ENCODE results near the gene TPRA1.

Gene TPRA1

DNA sequence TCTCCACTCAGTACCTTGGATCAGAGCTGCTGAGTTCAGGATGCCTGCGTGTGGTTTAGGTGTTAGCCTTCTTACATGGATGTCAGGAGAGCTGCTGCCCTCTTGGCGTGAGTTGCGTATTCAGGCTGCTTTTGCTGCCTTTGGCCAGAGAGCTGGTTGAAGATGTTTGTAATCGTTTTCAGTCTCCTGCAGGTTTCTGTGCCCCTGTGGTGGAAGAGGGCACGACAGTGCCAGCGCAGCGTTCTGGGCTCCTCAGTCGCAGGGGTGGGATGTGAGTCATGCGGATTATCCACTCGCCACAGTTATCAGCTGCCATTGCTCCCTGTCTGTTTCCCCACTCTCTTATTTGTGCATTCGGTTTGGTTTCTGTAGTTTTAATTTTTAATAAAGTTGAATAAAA, 31.5 kb upstream of the TPRA1 start:
- peaks cover 0 to 41% (median 6%) of the 10 kb centered on the region in 3 donors for H3K36me3 ChIP-seq
- intact Hi-C loops (cut with DNase I; ENCODE audit: low total_unique reads): no loop called here
- H3K9me3 ChIP-seq: no peaks in the 10 kb centered on the region
- H3K4me3 ChIP-seq: no peak overlapping the region
- no peaks in the 10 kb centered on the region for H3K4me1 ChIP-seq
- TF ChIP-seq, protein P1, sequence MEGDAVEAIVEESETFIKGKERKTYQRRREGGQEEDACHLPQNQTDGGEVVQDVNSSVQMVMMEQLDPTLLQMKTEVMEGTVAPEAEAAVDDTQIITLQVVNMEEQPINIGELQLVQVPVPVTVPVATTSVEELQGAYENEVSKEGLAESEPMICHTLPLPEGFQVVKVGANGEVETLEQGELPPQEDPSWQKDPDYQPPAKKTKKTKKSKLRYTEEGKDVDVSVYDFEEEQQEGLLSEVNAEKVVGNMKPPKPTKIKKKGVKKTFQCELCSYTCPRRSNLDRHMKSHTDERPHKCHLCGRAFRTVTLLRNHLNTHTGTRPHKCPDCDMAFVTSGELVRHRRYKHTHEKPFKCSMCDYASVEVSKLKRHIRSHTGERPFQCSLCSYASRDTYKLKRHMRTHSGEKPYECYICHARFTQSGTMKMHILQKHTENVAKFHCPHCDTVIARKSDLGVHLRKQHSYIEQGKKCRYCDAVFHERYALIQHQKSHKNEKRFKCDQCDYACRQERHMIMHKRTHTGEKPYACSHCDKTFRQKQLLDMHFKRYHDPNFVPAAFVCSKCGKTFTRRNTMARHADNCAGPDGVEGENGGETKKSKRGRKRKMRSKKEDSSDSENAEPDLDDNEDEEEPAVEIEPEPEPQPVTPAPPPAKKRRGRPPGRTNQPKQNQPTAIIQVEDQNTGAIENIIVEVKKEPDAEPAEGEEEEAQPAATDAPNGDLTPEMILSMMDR (IDR thresholded peaks at IDR 0.05): no peak
- H3K27me3 ChIP-seq: no peaks in the 10 kb centered on the region
- DNase-seq: no peak
- H3K27ac ChIP-seq: no peak overlapping the region

DNA sequence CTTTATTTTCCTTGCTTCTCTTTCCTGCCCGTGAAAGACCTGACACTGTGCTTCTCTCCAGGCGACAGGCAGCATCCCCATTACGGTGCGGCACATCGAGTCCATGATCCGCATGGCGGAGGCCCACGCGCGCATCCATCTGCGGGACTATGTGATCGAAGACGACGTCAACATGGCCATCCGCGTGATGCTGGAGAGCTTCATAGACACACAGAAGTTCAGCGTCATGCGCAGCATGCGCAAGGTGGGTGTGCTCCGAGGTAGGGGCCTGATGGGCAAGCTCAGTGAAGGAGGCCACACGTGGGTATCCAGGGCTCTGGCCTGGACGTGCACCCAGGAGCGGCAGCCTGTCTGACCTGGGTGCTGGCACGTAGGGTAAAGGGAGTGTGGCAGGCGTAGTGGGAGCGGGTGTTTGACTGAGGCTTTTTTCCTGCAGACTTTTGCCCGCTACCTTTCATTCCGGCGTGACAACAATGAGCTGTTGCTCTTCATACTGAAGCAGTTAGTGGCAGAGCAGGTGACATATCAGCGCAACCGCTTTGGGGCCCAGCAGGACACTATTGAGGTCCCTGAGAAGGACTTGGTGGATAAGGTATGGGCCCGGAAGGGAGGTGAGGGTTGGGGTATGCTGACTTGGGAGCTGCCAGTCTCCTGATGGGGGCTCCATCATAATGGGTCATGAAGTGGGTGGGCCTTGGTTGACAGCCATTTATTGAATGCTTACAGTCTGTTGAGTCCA, 30.3 kb upstream of the TPRA1 start:
- TF ChIP-seq, protein P1 (IDR thresholded peaks at IDR 0.05): no peak
- Histone ChIP-seq H3K27me3 (no peaks in the 10 kb centered on the region), H3K4me1 (no peaks in the 10 kb centered on the region), H3K9me3 (no peaks in the 10 kb centered on the region), H3K4me3 (no peak overlapping the region), H3K36me3 (peaks cover 0 to 52% (median 14%) of the 10 kb centered on the region in 3 donors), H3K27ac (no peak overlapping the region)
- DNase-seq: no peak
- intact Hi-C loops (cut with DNase I; ENCODE audit: low total_unique reads): no loop called here

DNA sequence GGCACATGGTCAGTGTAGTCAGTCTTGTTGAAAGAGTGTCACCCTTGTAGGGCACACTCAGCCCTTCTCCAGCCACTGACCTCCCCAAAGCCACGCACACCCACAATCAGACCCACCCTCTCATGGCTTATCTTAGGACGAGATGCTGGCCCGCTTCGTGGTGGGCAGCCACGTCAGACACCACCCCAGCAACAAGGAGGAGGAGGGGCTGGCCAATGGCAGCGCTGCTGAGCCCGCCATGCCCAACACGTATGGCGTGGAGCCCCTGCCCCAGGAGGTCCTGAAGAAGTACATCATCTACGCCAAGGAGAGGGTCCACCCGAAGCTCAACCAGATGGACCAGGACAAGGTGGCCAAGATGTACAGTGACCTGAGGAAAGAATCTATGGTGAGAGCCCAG, 28.4 kb upstream of the TPRA1 start:
- Histone ChIP-seq H3K36me3 (peaks cover 0 to 58% (median 14%) of the 10 kb centered on the region in 3 donors), H3K9me3 (no peaks in the 10 kb centered on the region), H3K27me3 (no peaks in the 10 kb centered on the region), H3K4me3 (no peak overlapping the region), H3K27ac (no peak overlapping the region), H3K4me1 (no peaks in the 10 kb centered on the region)
- intact Hi-C loops (cut with DNase I; ENCODE audit: low total_unique reads): no loop called here
- TF ChIP-seq, protein P1 (IDR thresholded peaks at IDR 0.05): no peak
- no peak for DNase-seq

DNA sequence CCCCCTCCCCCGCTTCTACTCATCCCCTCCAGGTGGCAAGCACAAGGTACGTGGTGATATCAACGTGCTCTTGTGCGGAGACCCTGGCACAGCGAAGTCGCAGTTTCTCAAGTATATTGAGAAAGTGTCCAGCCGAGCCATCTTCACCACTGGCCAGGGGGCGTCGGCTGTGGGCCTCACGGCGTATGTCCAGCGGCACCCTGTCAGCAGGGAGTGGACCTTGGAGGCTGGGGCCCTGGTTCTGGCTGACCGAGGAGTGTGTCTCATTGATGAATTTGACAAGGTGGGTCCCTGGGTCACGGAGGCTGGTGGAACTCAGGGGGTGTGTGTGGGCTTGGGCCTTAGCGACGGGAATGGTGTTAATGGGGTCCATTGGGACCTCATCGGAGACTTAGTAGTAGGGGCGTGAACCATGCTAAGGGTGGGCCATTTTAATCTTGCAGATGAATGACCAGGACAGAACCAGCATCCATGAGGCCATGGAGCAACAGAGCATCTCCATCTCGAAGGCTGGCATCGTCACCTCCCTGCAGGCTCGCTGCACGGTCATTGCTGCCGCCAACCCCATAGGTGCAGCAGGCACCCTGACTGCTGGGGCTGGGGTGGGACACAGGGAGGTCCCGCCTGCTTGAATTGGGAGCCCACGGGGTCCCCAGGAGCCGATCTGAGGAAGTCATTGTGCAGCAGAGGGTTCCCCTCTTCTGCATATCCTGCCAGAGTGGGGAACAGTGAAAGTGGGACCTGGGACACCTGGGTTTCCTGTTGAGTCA, 26.5 kb upstream of the TPRA1 start:
- Histone ChIP-seq H3K27ac (no peak overlapping the region), H3K27me3 (no peaks in the 10 kb centered on the region), H3K36me3 (peaks cover 0 to 53% (median 14%) of the 10 kb centered on the region in 3 donors), H3K4me3 (no peak overlapping the region), H3K9me3 (no peaks in the 10 kb centered on the region), H3K4me1 (peaks cover 0 to 13% (median 7%) of the 10 kb centered on the region in 4 donors)
- intact Hi-C loops (cut with DNase I; ENCODE audit: low total_unique reads): no loop called here
- TF ChIP-seq, protein P1 (IDR thresholded peaks at IDR 0.05): no peak
- DNase-seq: no peak

DNA sequence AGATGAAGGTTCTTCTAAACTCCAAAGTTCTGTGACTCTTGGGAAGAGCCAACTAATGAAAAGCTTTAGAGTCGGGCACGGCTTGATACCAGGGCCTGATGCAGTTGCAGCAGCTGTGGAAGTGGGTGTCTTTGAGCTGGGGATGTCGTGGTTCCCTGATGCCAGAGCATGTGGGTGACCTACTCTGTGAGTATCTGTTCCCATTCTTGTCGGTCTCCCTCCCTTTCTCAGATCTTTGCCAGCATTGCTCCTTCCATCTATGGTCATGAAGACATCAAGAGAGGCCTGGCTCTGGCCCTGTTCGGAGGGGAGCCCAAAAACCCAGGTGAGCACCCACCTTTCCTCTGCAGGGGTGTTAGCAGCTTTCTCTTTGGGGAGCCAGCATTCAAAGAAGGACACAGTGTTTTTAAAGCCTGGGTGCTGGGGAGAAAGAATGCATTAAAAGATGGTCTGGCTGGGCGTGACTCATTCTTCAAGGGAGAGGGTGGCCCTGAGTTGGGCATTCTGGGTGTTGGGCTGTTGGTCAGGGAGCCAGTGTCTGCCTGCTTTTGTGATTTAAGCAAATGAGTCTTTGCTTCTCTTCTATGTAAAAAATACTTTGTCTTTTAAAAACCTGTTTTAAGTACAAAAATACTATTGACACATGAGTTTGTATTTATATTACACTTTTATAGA, 25.2 kb upstream of the TPRA1 start:
- Histone ChIP-seq H3K36me3 (peaks cover 0 to 48% (median 14%) of the 10 kb centered on the region in 3 donors), H3K27ac (no peak overlapping the region), H3K27me3 (no peaks in the 10 kb centered on the region), H3K4me3 (no peak overlapping the region), H3K9me3 (no peaks in the 10 kb centered on the region), H3K4me1 (peaks cover 0 to 13% (median 7%) of the 10 kb centered on the region in 4 donors)
- DNase-seq: no peak
- intact Hi-C loops (cut with DNase I; ENCODE audit: low total_unique reads): no loop called here
- TF ChIP-seq, protein P1 (IDR thresholded peaks at IDR 0.05): no peak

All from tibial artery (tissue), 4 donors.